SK-N-SH treated with all-trans-retinoic acid at 6 μM for 48 hours (cell line): ENCODE measurements around the gene LNX2.

Experiments
- ATAC-seq: fragments of 200-7000 bp; cut with Tn5 transposase; 3 replicates; pipeline ENCODE4 v1.9.1; 2020; ENCODE audit warnings: mild to moderate bottlenecking, moderate library complexity
- ARNTL ChIP-seq: fragments of 450-650 bp; formaldehyde crosslinking; IDR thresholded peaks from 2 replicates; pipeline ENCODE4 v1.5.0; 2020; ENCODE audit warnings: low read depth, mild to moderate bottlenecking, moderate library complexity, borderline replicate concordance
- BACH2 ChIP-seq: fragments of 250-450 bp; sonication (Bioruptor Pico); IDR thresholded peaks from 2 replicates; pipeline ENCODE4 v1.9.0; 2021; ENCODE audit warnings: mild to moderate bottlenecking, borderline replicate concordance
- CSDC2 ChIP-seq: fragments of 250-450 bp; sonication (Bioruptor Pico); IDR thresholded peaks from 2 replicates; pipeline ENCODE4 v1.5.0; 2020; ENCODE audit warnings: mild to moderate bottlenecking, moderate library complexity
- CSRNP3 ChIP-seq: fragments of 250-450 bp; sonication (Bioruptor Pico); IDR thresholded peaks from 2 replicates; pipeline ENCODE4 v1.5.1; 2021; ENCODE audit warnings: mild to moderate bottlenecking, moderate library complexity
- ESRRG ChIP-seq: fragments of 250-450 bp; sonication (Bioruptor Pico); IDR thresholded peaks from 2 replicates; pipeline ENCODE4 v1.6.1; 2021; ENCODE audit warnings: mild to moderate bottlenecking
- GLIS3 ChIP-seq: fragments of 250-450 bp; sonication (Bioruptor Pico); IDR thresholded peaks from 2 replicates; pipeline ENCODE4 v1.5.0; 2020; ENCODE audit warnings: mild to moderate bottlenecking, moderate library complexity
- ISL1 ChIP-seq: fragments of 250-450 bp; sonication (Bioruptor Pico); IDR thresholded peaks from 2 replicates; pipeline ENCODE4 v2.1.2; 2022; ENCODE audit warnings: mild to moderate bottlenecking, moderate library complexity
- OSR1 ChIP-seq: fragments of 250-450 bp; sonication (Bioruptor Pico); IDR thresholded peaks from 2 replicates; pipeline ENCODE4 v1.8.0; 2022; ENCODE audit warnings: moderate library complexity, mild to moderate bottlenecking, inconsistent platforms
- PATZ1 ChIP-seq: fragments of 250-450 bp; sonication (Bioruptor Pico); IDR thresholded peaks from 2 replicates; pipeline ENCODE4 v1.8.0; 2020; ENCODE audit warnings: mild to moderate bottlenecking, moderate library complexity, borderline replicate concordance
- POU6F1 ChIP-seq: fragments of 250-450 bp; sonication (Bioruptor Pico); IDR thresholded peaks from 2 replicates; pipeline ENCODE4 v1.8.0; 2021; ENCODE audit warnings: low read depth, mild to moderate bottlenecking, moderate library complexity, borderline replicate concordance
- RARB ChIP-seq: fragments of 250-450 bp; sonication (Bioruptor Pico); IDR thresholded peaks from 2 replicates; pipeline ENCODE4 v1.8.0; 2021; ENCODE audit warnings: mild to moderate bottlenecking, moderate library complexity
- SNAI2 ChIP-seq: fragments of 250-450 bp; sonication (Bioruptor Pico); IDR thresholded peaks from 2 replicates; pipeline ENCODE4 v1.5.0; 2020; ENCODE audit warnings: mild to moderate bottlenecking, moderate library complexity
- TCF4 ChIP-seq: fragments of 250-450 bp; sonication (Bioruptor Pico); IDR thresholded peaks from 2 replicates; pipeline ENCODE4 v1.8.0; 2021; ENCODE audit warnings: mild to moderate bottlenecking, moderate library complexity, borderline replicate concordance
- TSHZ2 ChIP-seq: fragments of 250-450 bp; sonication (Bioruptor Pico); IDR thresholded peaks from 2 replicates; pipeline ENCODE4 v1.5.0; 2020; ENCODE audit warnings: mild to moderate bottlenecking, moderate library complexity
- ZC3H10 ChIP-seq: fragments of 250-450 bp; sonication (Bioruptor Pico); IDR thresholded peaks from 2 replicates; pipeline ENCODE4 v1.5.1; 2021; ENCODE audit warnings: mild to moderate bottlenecking, moderate library complexity
- ZFP3 ChIP-seq: fragments of 250-450 bp; sonication (Bioruptor Pico); IDR thresholded peaks from 2 replicates; pipeline ENCODE4 v1.5.0; 2020; ENCODE audit warnings: mild to moderate bottlenecking, moderate library complexity
- ZFP30 ChIP-seq: fragments of 450-650 bp; formaldehyde crosslinking; IDR thresholded peaks from 2 replicates; pipeline ENCODE4 v1.5.0; 2022; ENCODE audit warnings: mild to moderate bottlenecking, moderate library complexity
- ZNF565 ChIP-seq: fragments of 450-650 bp; formaldehyde crosslinking; conservative IDR thresholded peaks from 2 replicates; pipeline ENCODE4 v1.5.0; 2020; ENCODE audit warnings: low read depth, mild to moderate bottlenecking, moderate library complexity
- ZNF70 ChIP-seq: fragments of 450-650 bp; formaldehyde crosslinking; IDR thresholded peaks from 2 replicates; pipeline ENCODE4 v1.5.0; 2020; ENCODE audit warnings: mild to moderate bottlenecking, moderate library complexity
- ZNF8 ChIP-seq: fragments of 450-650 bp; formaldehyde crosslinking; IDR thresholded peaks from 2 replicates; pipeline ENCODE4 v1.5.0; 2020; ENCODE audit warnings: mild to moderate bottlenecking, moderate library complexity

LNX2 gene

GRCh38 chr13:27574661-27575060 lies 45.7 kb downstream of the LNX2 start:
- TF ChIP-seq SNAI2 (no peak), OSR1 (CRISPR knock-in tag) (no peak), ZNF8 (no peak), CSRNP3 (CRISPR knock-in tag) (no peak), PATZ1 (CRISPR knock-in tag) (no peak), ZC3H10 (no peak), GLIS3 (CRISPR knock-in tag) (no peak), ARNTL (CRISPR knock-in tag) (no peak), CSDC2 (CRISPR knock-in tag) (no peak), BACH2 (no peak), ZNF565 (CRISPR knock-in tag) (no peak), TCF4 (CRISPR knock-in tag) (no peak)
- no peak for ATAC-seq

- TF ChIP-seq GLIS3 (CRISPR knock-in tag) (no peak), PATZ1 (CRISPR knock-in tag) (no peak), POU6F1 (no peak), TSHZ2 (no peak), ESRRG (CRISPR knock-in tag) (no peak), ZFP30 (no peak), CSRNP3 (CRISPR knock-in tag) (no peak), ARNTL (CRISPR knock-in tag) (no peak), ZFP3 (CRISPR knock-in tag) (no peak), RARB (CRISPR knock-in tag) (no peak), ISL1 (CRISPR knock-in tag) (no peak), ZNF70 (CRISPR knock-in tag) (no peak)
- ATAC-seq = no peak
Observed at GRCh38 chr13:27573265-27573664, 47.1 kb downstream of the LNX2 start.
